Gastroesophageal sphincter (tissue), 3 donors: ENCODE measurements around the gene UCP2.

ENCODE experiments used
- EP300 ChIP-seq: sonication (generic); formaldehyde crosslinking; IDR thresholded peaks from one replicate; pipeline ENCODE4 v1.6.1; 2017; ENCODE audit warnings: antibody characterized with exemption, mild to moderate bottlenecking
- POLR2A ChIP-seq, 2 donors: fragments of 450-650 bp; IDR thresholded peaks; one replicate each; pipeline ENCODE4 v1.6.1; 2017; ENCODE audit warnings: antibody characterized with exemption in 2 of 2, mild to moderate bottlenecking in 2 of 2, moderate library complexity in 1 of 2
- POLR2AphosphoS5 ChIP-seq: sonication (generic); formaldehyde crosslinking; IDR thresholded peaks from one replicate; pipeline ENCODE4 v1.6.1; 2017; ENCODE audit warnings: antibody characterized with exemption
- TF ChIP-seq, protein P1 (sequence below), 4 experiments: fragments of 200-600 bp in 2 of 4; fragments of 450-650 bp in 2 of 4; sonication (generic) in 1 of 4; IDR thresholded peaks; one replicate each; pipeline ENCODE4 v1.5.1; 2017 to 2019; ENCODE audit warnings: antibody characterized with exemption in 4 of 4, mild to moderate bottlenecking in 2 of 4, moderate library complexity in 2 of 4

DNA sequence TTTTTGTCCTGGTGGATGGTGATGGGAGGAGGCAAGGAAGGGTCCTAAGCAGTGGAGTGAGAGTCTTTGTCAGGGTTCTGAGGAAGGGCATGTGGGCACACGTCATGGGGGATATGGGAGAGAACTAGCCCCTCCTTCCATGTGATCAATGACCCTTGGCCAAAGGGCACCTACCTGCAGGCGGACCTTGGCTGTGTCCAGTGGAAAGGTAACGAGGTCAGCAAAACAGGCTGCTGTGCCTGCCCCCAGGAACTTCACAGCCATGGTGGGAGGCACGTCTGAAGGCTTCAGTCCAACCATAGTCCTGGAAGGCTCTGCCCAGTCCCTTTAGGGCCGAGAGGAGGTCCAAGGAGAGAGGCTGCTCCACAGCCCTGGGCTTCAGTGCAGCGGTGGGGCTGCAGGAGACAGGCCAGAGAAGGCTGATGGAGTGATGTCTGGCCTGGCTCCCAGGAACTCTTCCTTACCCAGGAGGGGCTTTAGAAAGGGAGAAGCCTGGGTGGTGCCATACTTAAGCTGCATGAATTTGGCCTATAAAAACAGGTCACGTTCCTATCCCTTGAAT is 24.2 kb upstream of the UCP2 start:
- TF ChIP-seq, protein P1, sequence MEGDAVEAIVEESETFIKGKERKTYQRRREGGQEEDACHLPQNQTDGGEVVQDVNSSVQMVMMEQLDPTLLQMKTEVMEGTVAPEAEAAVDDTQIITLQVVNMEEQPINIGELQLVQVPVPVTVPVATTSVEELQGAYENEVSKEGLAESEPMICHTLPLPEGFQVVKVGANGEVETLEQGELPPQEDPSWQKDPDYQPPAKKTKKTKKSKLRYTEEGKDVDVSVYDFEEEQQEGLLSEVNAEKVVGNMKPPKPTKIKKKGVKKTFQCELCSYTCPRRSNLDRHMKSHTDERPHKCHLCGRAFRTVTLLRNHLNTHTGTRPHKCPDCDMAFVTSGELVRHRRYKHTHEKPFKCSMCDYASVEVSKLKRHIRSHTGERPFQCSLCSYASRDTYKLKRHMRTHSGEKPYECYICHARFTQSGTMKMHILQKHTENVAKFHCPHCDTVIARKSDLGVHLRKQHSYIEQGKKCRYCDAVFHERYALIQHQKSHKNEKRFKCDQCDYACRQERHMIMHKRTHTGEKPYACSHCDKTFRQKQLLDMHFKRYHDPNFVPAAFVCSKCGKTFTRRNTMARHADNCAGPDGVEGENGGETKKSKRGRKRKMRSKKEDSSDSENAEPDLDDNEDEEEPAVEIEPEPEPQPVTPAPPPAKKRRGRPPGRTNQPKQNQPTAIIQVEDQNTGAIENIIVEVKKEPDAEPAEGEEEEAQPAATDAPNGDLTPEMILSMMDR (IDR thresholded peaks at IDR 0.05), result no peak
- TF ChIP-seq POLR2A (IDR thresholded peaks at IDR 0.05) (no peak), EP300 (no peak), POLR2AphosphoS5 (no peak)
